Stimulated activated CD4-positive, alpha-beta T cell treated with anti-CD3 and anti-CD28 coated beads, Interleukin-12 subunit alpha, Interleukin-12 subunit beta, amount 100 ng/mL, for 48 hours (primary cell): Measurements from ENCODE around the gene KLHDC8A.

Experiments
- DNase-seq, 3 donors: peaks; one replicate each; pipeline ENCODE4 v3.0.0-alpha.2; 2020; ENCODE audit warnings: low read depth in 2 of 3, low spot score in 1 of 3

The KLHDC8A gene

GRCh38 chr1:205345761-205346160 is 11.0 kb downstream of the KLHDC8A start:
- no peak for DNase-seq

- DNase-seq: peak in 2 of 3 donors; percentile 13 to 23
Observed at GRCh38 chr1:205344066-205344928, 12.4 kb downstream of the KLHDC8A start.

- no peak for DNase-seq
Observed at GRCh38 chr1:205343431-205344065, 13.2 kb downstream of the KLHDC8A start.

GRCh38 chr1:205342986-205343385 is 13.7 kb downstream of the KLHDC8A start:
- DNase-seq: no peak

GRCh38 chr1:205340676-205341075 is 16.0 kb downstream of the KLHDC8A start:
- no peak for DNase-seq

GRCh38 chr1:205339717-205340116 is 17.0 kb downstream of the KLHDC8A start:
- no peak for DNase-seq

- DNase-seq: no peak
Observed at GRCh38 chr1:205339197-205339702, 17.5 kb downstream of the KLHDC8A start.

- DNase-seq: no peak
Observed at GRCh38 chr1:205338011-205338410, 18.7 kb downstream of the KLHDC8A start.

GRCh38 chr1:205337481-205337880 is 19.2 kb downstream of the KLHDC8A start:
- no peak for DNase-seq

- DNase-seq: peak; percentile 56 to 78 (median 74)
Observed at GRCh38 chr1:205335692-205336091, 21.0 kb downstream of the KLHDC8A start.

- no peak for DNase-seq
Observed at GRCh38 chr1:205332015-205332791, 24.5 kb downstream of the KLHDC8A start.

GRCh38 chr1:205330150-205330549 is 26.6 kb downstream of the KLHDC8A start:
- DNase-seq: no peak

GRCh38 chr1:205329719-205330118 is 27.0 kb downstream of the KLHDC8A start:
- DNase-seq: no peak

- DNase-seq: no peak
Observed at GRCh38 chr1:205328476-205328875, 28.2 kb downstream of the KLHDC8A start.

GRCh38 chr1:205326812-205327466 is 29.8 kb downstream of the KLHDC8A start:
- no peak for DNase-seq

- DNase-seq: peak in 1 of 3 donors; percentile 70
Observed at GRCh38 chr1:205325334-205325884, 31.3 kb downstream of the KLHDC8A start.

GRCh38 chr1:205324781-205325180 is 31.9 kb downstream of the KLHDC8A start:
- no peak for DNase-seq

GRCh38 chr1:205323794-205324193 is 32.9 kb downstream of the KLHDC8A start:
- DNase-seq: no peak

GRCh38 chr1:205321959-205322283 is 34.8 kb downstream of the KLHDC8A start:
- no peak for DNase-seq

- DNase-seq: peak; percentile 60 to 81 (median 77)
Observed at GRCh38 chr1:205321162-205321958, 35.4 kb downstream of the KLHDC8A start, which contains the start of gene NUAK2. Gene NUAK2, minus strand, starts transcription at chr1:205321745. Its CDS starts 117 bp downstream, at chr1:205321628.
